ENCODE results near the gene ATN1. TPM values are rescaled to one million over a fixed set of nuclear protein-coding genes. Genes with fewer than 3 reads are reported as not detected.

The ATN1 gene
- total RNA-seq, 1 experiment from 2014 or later: 82.3 TPM

- in situ Hi-C loops (cut with HindIII; ENCODE audit: low pct_unique_long_range_greater_than_20kb, low sequenced_read_pairs): no loop called here
- POLR2A ChIA-PET: no interaction called here
- no peak overlapping the region for H3K4me3 ChIP-seq (ENCODE audit: low read depth in 2 of 2, low read length in 2 of 2)
Measured at GRCh38 chr12:6960593-6961277, 33.0 kb downstream of the ATN1 start.

GRCh38 chr12:6961278-6961694 is 33.5 kb downstream of the ATN1 start:
- Histone ChIP-seq H3K27ac (ENCODE audit: low read length) (peak overlapping the region; percentile 57), H3K36me3 (ENCODE audit: control insufficient read depth, insufficient read depth, low read length) (peaks cover 11% of the 10 kb centered on the region), H3K4me1 (ENCODE audit: control insufficient read depth, insufficient read depth, low read length) (peaks cover 17% of the 10 kb centered on the region), H3K27me3 (ENCODE audit: control insufficient read depth, insufficient read depth, low read length) (no peaks in the 10 kb centered on the region), H3K9me3 (ENCODE audit: control insufficient read depth, insufficient read depth, low read depth, low read length) (no peaks in the 10 kb centered on the region), H3K4me3 (ENCODE audit: low read depth in 2 of 2, low read length in 2 of 2) (no peak overlapping the region)
- DNase-seq (ENCODE audit: low read depth, low spot score) (no peak), ATAC-seq (no peak)
- POLR2A ChIA-PET: no interaction called here
- BruUV-seq (replicated peaks): no TSS peak
- in situ Hi-C loops (cut with HindIII; ENCODE audit: low pct_unique_long_range_greater_than_20kb, low sequenced_read_pairs) (no loop called here), intact Hi-C loops (cut with micrococcal nuclease; ENCODE audit: unreplicated experiment) (no loop called here)
- CTCF ChIA-PET: interaction anchor here (1.0 to 1.4 kb wide), 2 partner anchors 15 to 16 kb away, joined by 3 to 4 read pairs; no protein-coding TSS in a partner anchor
- no peak for TF ChIP-seq POLR2AphosphoS5 (IDR thresholded peaks at IDR 0.05; ENCODE audit: low read depth, low read length)
- TF ChIP-seq TCF7L2 (IDR thresholded peaks at IDR 0.05; ENCODE audit: low read depth, low read length): no peak
- no peak for TF ChIP-seq SIN3A (IDR thresholded peaks at IDR 0.05; ENCODE audit: borderline replicate concordance, insufficient read depth, low read depth, low read length)
- TF ChIP-seq CTCF (IDR thresholded peaks at IDR 0.05): no peak

More at GRCh38 chr12:6960593-6961277, 33.0 kb downstream of the ATN1 start:
- Histone ChIP-seq H3K36me3 (ENCODE audit: control insufficient read depth, insufficient read depth, low read length) (peaks cover 11% of the 10 kb centered on the region), H3K9me3 (ENCODE audit: control insufficient read depth, insufficient read depth, low read depth, low read length) (no peaks in the 10 kb centered on the region), H3K27ac (ENCODE audit: low read length) (no peak overlapping the region), H3K27me3 (ENCODE audit: control insufficient read depth, insufficient read depth, low read length) (no peaks in the 10 kb centered on the region), H3K4me1 (ENCODE audit: control insufficient read depth, insufficient read depth, low read length) (peaks cover 17% of the 10 kb centered on the region)
- TF ChIP-seq REST (IDR thresholded peaks at IDR 0.05; ENCODE audit: insufficient read depth in 1 of 2, low read depth in 2 of 2, low read length in 1 of 2) (no peak), SIN3A (IDR thresholded peaks at IDR 0.05; ENCODE audit: borderline replicate concordance, insufficient read depth, low read depth, low read length) (no peak), TCF7L2 (IDR thresholded peaks at IDR 0.05; ENCODE audit: low read depth, low read length) (no peak), CTCF (IDR thresholded peaks at IDR 0.05) (no peak), POLR2AphosphoS5 (IDR thresholded peaks at IDR 0.05; ENCODE audit: low read depth, low read length) (no peak)
- DNase-seq (ENCODE audit: low read depth, low spot score) (no peak), ATAC-seq (0 out of 2 replicates have a peak, but pooled peaks have one; percentile 35)
- CTCF ChIA-PET: interaction anchor here (0.9 to 1.4 kb wide), 2 partner anchors 16 to 109 kb away, joined by 3 to 4 read pairs; partner anchors contain the start of gene USP5
- intact Hi-C loops (cut with micrococcal nuclease; ENCODE audit: unreplicated experiment): no loop called here
- BruUV-seq (replicated peaks): no TSS peak

All from Panc1 (cell line).